Measurements from ENCODE around the gene EFNA4. TPM values are rescaled to one million over a fixed set of nuclear protein-coding genes. Genes with fewer than 3 reads are reported as not detected.
A peak's percentile ranks its signal among the peaks of the same experiment; 100 is the strongest.

Gene EFNA4
- total RNA-seq, 2 donors from 2014 or later, result 4.7 to 5.6 TPM

DNA sequence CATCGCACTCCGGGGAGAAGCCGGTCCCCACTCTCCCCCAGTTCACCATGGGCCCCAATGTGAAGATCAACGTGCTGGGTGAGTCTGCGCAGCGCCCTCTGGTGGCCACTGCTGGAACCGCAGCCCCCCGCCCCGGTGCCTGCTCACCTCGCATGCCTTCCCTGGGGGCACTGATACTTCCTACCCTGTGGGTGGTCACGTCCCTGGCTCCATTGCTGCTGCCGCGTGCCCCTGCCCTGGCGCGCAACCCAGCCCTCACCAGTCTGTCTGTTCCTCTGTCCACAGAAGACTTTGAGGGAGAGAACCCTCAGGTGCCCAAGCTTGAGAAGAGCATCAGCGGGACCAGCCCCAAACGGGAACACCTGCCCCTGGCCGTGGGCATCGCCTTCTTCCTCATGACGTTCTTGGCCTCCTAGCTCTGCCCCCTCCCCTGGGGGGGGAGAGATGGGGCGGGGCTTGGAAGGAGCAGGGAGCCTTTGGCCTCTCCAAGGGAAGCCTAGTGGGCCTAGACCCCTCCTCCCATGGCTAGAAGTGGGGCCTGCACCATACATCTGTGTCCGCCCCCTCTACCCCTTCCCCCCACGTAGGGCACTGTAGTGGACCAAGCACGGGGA is 22.7 kb downstream of the EFNA4 start:
- ATAC-seq (no peak), DNase-seq (peak; percentile 65 to 77 (median 73))
- TF ChIP-seq, protein P1, sequence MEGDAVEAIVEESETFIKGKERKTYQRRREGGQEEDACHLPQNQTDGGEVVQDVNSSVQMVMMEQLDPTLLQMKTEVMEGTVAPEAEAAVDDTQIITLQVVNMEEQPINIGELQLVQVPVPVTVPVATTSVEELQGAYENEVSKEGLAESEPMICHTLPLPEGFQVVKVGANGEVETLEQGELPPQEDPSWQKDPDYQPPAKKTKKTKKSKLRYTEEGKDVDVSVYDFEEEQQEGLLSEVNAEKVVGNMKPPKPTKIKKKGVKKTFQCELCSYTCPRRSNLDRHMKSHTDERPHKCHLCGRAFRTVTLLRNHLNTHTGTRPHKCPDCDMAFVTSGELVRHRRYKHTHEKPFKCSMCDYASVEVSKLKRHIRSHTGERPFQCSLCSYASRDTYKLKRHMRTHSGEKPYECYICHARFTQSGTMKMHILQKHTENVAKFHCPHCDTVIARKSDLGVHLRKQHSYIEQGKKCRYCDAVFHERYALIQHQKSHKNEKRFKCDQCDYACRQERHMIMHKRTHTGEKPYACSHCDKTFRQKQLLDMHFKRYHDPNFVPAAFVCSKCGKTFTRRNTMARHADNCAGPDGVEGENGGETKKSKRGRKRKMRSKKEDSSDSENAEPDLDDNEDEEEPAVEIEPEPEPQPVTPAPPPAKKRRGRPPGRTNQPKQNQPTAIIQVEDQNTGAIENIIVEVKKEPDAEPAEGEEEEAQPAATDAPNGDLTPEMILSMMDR (IDR thresholded peaks at IDR 0.05), result peak; percentile 76 to 100 (median 93)
- no peak for TF ChIP-seq POLR2A (IDR thresholded peaks at IDR 0.05)
- Histone ChIP-seq H3K36me3 (replicated peaks in 1 of 2; ENCODE audit: insufficient read depth in 1 of 2, low read depth in 2 of 2) (no peaks in the 10 kb centered on the region), H3K27ac (peak overlapping the region in 1 of 4 donors; percentile 86), H3K27me3 (peaks cover 0 to 24% of the 10 kb centered on the region in 2 donors), H3K4me3 (peak overlapping the region in 1 of 2 donors; percentile 46), H3K4me1 (peaks cover 37% of the 10 kb centered on the region), H3K9me3 (no peaks in the 10 kb centered on the region)
- WGBS, 2 donors, result 15 to 17% methylated on average over 12 to 23 of the region's 24 CpGs
- intact Hi-C loops (cut with DNase I), result no loop called here

DNA sequence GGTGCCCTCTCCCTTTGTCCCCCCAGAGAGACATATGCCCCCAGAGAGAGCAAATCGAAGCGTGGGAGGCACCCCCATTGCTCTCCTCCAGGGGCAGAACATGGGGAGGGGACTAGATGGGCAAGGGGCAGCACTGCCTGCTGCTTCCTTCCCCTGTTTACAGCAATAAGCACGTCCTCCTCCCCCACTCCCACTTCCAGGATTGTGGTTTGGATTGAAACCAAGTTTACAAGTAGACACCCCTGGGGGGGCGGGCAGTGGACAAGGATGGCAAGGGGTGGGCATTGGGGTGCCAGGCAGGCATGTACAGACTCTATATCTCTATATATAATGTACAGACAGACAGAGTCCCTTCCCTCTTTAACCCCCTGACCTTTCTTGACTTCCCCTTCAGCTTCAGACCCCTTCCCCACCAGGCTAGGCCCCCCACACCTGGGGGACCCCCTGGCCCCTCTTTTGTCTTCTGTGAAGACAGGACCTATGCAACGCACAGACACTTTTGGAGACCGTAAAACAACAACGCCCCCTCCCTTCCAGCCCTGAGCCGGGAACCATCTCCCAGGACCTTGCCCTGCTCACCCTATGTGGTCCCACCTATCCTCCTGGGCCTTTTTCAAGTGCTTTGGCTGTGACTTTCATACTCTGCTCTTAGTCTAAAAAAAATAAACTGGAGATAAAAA is 23.5 kb downstream of the EFNA4 start:
- Histone ChIP-seq H3K27me3 (peaks cover 0 to 17% of the 10 kb centered on the region in 2 donors), H3K27ac (no peak overlapping the region), H3K36me3 (replicated peaks in 1 of 2; ENCODE audit: insufficient read depth in 1 of 2, low read depth in 2 of 2) (no peaks in the 10 kb centered on the region), H3K4me3 (no peak overlapping the region), H3K4me1 (peaks cover 34% of the 10 kb centered on the region), H3K9me3 (no peaks in the 10 kb centered on the region)
- DNase-seq (no peak), ATAC-seq (no peak)
- WGBS, 2 donors, result 58 to 78% methylated on average over 8 of the region's 8 CpGs
- TF ChIP-seq POLR2A (IDR thresholded peaks at IDR 0.05), result no peak
- TF ChIP-seq, protein P1 (IDR thresholded peaks at IDR 0.05), result no peak
- intact Hi-C loops (cut with DNase I), result no loop called here

DNA sequence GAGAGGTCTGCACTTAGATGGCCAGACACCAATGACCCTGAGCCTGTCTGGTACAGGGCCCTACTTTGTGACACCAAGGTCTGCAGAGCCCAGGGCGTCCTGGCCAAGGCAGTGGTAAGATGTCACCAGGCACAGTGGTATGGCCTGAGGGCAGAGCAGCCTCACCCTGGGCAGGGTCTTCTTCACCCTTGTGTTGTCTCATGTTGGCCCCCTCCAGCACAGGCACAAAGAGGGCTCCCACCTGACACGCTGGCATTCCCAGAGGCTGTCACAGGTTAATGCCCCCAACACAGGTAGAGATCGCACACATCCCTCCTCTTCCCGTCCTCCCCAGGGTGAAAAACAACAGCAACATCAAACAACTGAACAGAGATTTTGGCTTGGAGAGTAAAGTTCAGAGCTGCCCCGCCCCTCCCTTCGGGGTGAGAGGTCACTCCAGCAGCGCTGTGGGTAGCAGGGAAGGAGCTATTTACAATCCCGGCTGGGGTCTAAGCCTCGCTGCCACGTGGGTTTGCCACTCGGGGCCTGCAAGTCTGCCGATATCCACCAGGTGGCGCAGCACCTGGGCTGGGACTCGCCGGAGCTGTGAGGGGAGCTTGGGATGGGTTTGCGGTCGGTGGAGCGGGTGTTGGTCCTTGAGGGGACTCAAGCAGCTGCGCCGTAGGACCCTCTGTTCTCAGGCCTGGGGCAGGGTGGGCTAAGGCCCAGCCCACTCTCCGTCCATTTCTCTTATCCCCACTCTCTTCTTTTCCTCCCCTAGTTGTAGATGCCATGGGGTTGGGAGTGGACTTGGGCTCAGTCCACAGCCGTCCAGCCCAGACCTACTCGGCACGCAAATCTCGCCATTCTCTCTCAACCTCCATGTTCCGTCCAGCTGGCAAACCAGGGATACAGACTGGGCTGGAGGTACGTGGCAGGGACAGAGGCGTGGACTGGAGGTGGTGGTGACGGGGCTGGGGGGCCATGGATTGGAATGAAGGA is 27.8 kb downstream of the EFNA4 start:
- 15 to 21% methylated on average over 14 to 29 of the region's 29 CpGs for WGBS, 2 donors
- intact Hi-C loops (cut with DNase I), result loop anchor here (5.0 kb wide), 2 partner anchors 36 to 76 kb away; partner anchors contain the start of gene EFNA1
- peaks cover 8% of the 10 kb centered on the region for H3K4me1 ChIP-seq
- no peaks in the 10 kb centered on the region for H3K27me3 ChIP-seq
- no peak overlapping the region for H3K4me3 ChIP-seq
- H3K9me3 ChIP-seq, result no peaks in the 10 kb centered on the region
- H3K36me3 ChIP-seq (replicated peaks in 1 of 2; ENCODE audit: insufficient read depth in 1 of 2, low read depth in 2 of 2), result no peaks in the 10 kb centered on the region
- TF ChIP-seq, protein P1 (IDR thresholded peaks at IDR 0.05), result peak; percentile 91 to 98 (median 95)
- TF ChIP-seq POLR2A (IDR thresholded peaks at IDR 0.05), result no peak
- no peak overlapping the region for H3K27ac ChIP-seq
- DNase-seq (peak; percentile 75 to 83 (median 79)), ATAC-seq (peak; percentile 77)

DNA sequence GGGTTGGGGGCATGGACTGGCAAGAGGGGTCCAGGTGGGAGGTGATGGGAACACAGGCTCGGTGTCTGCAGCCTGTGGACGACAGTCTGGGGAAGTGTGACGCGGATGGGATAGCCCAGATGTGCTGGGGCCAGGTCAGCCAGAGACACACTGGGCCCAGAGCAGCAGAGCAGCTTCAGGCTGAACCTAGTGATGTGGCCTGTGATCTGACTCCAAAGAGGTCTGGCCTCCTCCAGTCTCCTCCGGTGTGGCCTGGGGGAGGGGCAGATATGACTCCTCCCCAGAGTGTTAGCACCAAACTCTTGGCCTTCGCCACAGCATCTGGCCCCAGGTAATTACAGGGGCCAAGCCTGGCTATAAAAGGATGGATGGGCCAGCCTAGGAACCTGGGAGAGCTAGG is 28.6 kb downstream of the EFNA4 start:
- Histone ChIP-seq H3K9me3 (no peaks in the 10 kb centered on the region), H3K27ac (no peak overlapping the region), H3K36me3 (replicated peaks in 1 of 2; ENCODE audit: insufficient read depth in 1 of 2, low read depth in 2 of 2) (no peaks in the 10 kb centered on the region), H3K27me3 (no peaks in the 10 kb centered on the region), H3K4me3 (no peak overlapping the region), H3K4me1 (peaks cover 6% of the 10 kb centered on the region)
- no peak for ATAC-seq
- 61 to 65% methylated on average over 6 of the region's 6 CpGs for WGBS, 2 donors
- intact Hi-C loops (cut with DNase I), result loop anchor here (5.0 kb wide), 2 partner anchors 35 to 75 kb away; partner anchors contain the start of gene EFNA1
- TF ChIP-seq, protein P1 (IDR thresholded peaks at IDR 0.05), result no peak
- TF ChIP-seq POLR2A (IDR thresholded peaks at IDR 0.05), result no peak
- no peak for DNase-seq

All from body of pancreas (tissue), 4 donors.